HG02642 (cell line): ENCODE data around the gene ACLY.
A peak's percentile ranks its signal among the peaks of the same experiment; 100 is the strongest.
"Not testable (repeated sequence)": the region's sequence is repeated elsewhere in the genome, so short reads cannot be mapped to it uniquely, and the experiment has no call there.

Experiments used
- ATAC-seq: cut with Tn5 transposase; IDR thresholded peaks from one replicate; pipeline ENCODE4 v1.9.1; 2021; ENCODE audit warnings: mild to moderate bottlenecking; ENCODE audit not compliant: unreplicated experiment, poor library complexity

ACLY gene

DNA sequence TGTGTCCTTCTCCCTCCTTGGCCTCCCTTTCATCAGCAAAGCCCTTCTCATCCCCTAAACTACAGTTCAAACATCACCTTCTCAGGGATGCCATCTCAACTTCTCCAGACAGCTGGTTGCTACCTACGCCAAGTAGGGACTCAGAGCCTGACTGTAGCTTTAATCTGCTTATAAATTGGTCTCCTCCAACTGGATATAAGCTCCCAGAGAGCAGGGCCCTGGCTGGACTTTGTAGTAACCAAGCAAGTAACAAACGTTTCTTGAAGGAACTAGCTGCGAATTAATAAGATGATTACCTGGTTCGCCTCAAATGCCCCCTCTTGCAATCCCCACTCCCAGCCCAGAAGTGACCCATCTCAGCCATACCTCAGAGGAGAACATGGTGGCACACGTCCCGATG is 36.0 kb downstream of the ACLY start:
- no peak for ATAC-seq

DNA sequence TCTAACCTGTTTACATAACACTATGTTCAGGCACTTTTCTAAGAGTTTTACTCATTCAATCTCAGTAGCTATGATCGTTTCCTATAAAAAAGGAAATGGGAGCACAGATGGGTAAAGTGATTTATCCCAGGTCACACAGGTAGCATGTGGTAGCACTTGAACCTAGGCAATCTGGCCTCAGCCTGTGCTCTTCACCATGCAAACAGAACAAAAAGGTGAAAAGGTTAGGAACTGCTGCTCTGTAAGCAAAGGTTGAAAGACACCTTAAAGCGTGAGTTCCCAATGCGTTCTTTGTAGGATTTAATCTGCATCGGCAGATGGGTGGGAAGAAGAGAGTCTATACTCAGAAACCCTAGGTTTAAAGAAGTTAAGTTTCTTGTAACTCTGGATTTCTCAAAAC is 38.6 kb downstream of the ACLY start:
- no peak for ATAC-seq

- ATAC-seq, result not testable (repeated sequence)
These were observed 44.5 kb downstream of the ACLY start for GRCh38 chr17:41874293-41874670.

DNA sequence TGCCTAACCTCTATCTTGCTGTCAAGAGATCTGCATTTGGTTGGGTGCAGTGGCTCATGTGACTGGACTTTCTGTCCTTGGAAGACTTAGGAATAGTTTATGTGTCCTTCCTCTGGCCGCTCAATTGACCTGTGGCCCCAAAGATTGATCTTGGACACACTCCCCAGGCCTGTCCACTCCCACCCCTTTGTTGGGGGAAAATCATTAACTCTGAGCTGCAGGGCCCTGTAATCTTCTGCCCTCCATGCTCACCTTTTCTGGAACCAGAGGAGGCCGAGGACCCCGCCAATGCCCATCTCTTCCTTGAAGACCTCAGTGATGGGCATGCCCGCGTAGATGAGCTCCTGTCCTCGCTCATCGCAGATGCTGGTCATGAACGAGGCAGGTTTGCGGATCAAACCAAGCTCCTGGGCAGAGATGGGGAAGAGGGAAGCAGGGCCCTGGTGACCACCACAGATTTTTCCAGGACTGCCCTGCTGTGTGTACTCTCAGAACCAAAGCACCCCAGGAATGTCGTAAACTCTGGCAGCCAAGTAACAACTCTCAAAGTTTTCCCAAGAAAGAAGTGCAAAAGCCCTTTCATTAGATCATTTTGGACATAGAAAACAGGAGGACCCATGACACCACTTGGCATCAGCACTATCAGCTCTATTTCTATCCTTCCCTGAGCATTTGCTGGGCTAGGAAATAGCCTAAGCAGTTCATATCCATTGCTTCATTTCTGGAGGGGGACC is 45.0 kb downstream of the ACLY start:
- no peak for ATAC-seq

DNA sequence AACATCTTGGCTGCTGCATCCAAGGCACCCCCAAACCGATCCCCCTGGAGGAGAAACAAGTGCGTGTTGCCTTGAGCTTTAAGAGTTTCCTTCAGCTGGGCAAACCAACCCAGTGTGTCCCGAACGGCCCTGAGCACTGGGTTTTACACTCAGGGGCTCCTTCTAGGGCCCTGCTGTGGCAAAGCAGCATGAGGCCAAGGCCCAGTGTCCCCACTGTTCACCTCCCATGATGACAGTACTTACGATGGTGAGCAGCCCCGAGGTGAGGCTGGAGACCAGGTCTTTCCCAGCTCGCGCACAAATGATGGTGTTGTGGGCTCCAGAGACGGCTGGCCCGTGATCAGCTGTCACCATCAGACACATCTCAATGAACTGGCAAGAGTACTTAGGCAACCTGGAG is 47.0 kb downstream of the ACLY start:
- ATAC-seq, result no peak

DNA sequence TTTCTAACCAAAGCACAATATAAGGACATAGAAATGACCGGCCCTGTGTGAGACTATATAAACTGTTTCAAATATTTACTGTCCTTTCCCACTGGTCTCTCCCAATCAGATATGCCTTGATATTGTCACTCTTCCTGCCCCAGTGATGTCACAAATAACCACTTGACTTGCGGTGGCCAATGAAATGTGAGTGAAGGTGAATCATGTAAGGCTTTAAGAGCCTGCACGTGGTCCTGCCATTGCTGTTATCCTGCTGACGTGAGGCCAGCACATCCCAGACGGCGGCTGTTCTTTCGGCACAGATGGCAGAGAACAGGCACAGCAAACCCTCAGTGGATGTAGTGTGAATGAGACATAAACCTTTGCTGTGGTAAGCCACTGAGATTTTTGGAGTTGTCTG is 48.1 kb downstream of the ACLY start:
- ATAC-seq, result no peak

- no peak for ATAC-seq
These were observed 48.7 kb downstream of the ACLY start for GRCh38 chr17:41870097-41870496.

DNA sequence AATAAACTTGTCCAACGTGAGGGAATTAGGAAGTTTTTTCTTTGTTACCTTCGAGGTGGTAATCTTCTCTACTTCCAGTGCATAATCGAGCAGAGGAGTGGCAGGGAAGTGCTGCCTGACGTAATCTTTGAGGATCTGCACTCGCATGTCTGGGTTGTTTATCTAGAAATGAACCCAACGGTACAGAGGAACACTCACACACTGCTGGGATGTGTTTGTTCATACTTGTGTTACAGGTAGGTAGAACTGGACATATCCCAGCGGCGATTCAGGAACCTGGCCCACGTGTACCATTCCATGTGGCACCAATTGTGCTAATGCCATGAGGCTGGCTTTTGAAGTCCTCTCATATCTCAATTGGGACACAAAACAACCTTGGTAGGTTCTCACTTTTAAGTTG is 49.3 kb downstream of the ACLY start:
- ATAC-seq, result no peak

GRCh38 chr17:41868568-41868967 is 50.2 kb downstream of the ACLY start:
- ATAC-seq, result no peak

- no peak for ATAC-seq
These were observed 53.2 kb downstream of the ACLY start for GRCh38 chr17:41865596-41865893.

DNA sequence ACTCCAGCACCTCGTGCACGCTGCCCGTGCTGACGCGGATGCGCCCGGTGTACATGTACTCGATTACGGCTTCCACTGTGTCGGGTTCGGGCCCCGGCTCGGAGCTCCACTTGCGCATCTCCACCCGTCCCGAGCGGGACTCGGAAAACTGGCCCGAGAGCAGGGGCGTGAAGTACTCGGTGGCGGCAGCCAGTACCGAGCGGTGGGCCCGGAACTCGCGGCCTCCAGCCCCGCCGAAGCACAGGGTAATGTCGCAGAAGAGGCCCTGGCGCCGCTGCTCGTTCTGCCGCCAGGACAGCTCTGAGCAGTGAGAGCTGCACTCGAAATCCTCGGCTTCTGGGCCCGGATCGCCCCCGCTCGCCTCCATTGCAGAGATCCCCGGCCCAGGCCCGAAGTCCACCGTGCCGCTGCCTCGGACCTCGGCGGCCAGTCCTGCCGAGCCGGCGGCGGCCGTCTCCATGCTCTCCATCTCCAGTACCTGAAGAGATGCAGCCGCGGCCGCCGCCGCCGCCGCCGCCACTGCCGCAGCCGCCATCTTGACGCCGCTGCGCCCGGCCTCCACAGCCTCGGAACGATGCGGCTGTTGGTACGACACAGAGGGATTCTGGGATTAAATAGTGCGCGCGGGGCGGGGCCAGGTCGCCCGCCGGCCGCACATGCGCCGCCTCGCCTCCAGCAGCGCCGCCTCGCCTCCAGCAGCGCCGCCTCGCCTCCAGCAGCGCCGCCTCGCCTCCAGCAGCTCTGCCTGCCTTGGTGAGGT is 53.7 kb downstream of the ACLY start, which contains the start of gene KLHL11:
Gene KLHL11, minus strand, starts transcription at position 588 of the 760 bp plus-strand sequence. Its CDS starts 53 bp downstream, at position 535.
- peak; percentile 89 for ATAC-seq

GRCh38 chr17:41864498-41864835 is 54.3 kb downstream of the ACLY start:
- ATAC-seq, result no peak

GRCh38 chr17:41863074-41863848 is 55.5 kb downstream of the ACLY start:
- no peak for ATAC-seq

GRCh38 chr17:41860254-41860931 is 58.4 kb downstream of the ACLY start:
- ATAC-seq, result no peak

DNA sequence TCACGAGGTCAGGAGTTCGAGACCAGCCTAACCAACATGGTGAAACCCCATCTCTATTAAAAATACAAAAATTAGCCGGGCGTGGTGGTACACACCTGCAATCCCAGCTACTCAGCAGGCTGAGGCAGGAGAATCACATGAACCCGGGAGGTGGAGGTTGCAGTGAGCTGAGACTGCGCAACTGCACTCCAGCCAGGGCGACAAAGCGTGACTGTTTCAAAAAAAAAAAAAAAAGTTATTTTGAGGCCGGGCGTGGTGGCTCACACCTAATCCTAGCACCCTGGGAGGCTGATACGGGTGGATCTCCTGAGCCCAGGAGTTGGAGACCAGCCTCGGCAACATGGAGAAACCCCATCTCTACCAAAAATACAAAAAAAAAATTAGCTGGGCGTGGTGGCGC is 67.4 kb downstream of the ACLY start:
- not testable (repeated sequence) for ATAC-seq

- ATAC-seq, result no peak
These were observed 69.3 kb downstream of the ACLY start for GRCh38 chr17:41849251-41849990.

- no peak for ATAC-seq
These were observed 70.0 kb downstream of the ACLY start for GRCh38 chr17:41848788-41849187.

GRCh38 chr17:41844971-41845370 is 73.8 kb downstream of the ACLY start:
- ATAC-seq, result no peak

- not testable (repeated sequence) for ATAC-seq
These were observed 78.0 kb downstream of the ACLY start for GRCh38 chr17:41840781-41841180.

- not testable (repeated sequence) for ATAC-seq
These were observed 79.3 kb downstream of the ACLY start for GRCh38 chr17:41839448-41839847.
